GM19099 (cell line): Measurements from ENCODE around the gene RPL23.
A peak's percentile ranks its signal among the peaks of the same experiment; 100 is the strongest.

Experiments
- POLR2A ChIP-seq: IDR thresholded peaks from 3 replicates; pipeline ENCODE4 v1.6.1; 2011; ENCODE audit warnings: low read depth; ENCODE audit not compliant: insufficient read length; ENCODE audit errors: extremely low read depth

The RPL23 gene

GRCh38 chr17:38853292-38854219, at the start of gene RPL23:
RPL23 (minus strand) TSS chr17:38853721; CDS start chr17:38853710, 11 bp downstream.
- TF ChIP-seq POLR2A, result peak; percentile 98

- no peak for TF ChIP-seq POLR2A
Measured at GRCh38 chr17:38900978-38901656, 47.6 kb upstream of the RPL23 start.

- TF ChIP-seq POLR2A, result no peak
Measured at GRCh38 chr17:38899421-38899820, 45.9 kb upstream of the RPL23 start.

GRCh38 chr17:38898812-38899348, 45.4 kb upstream of the RPL23 start:
- no peak for TF ChIP-seq POLR2A

- TF ChIP-seq POLR2A, result no peak
Measured at GRCh38 chr17:38898291-38898679, 44.8 kb upstream of the RPL23 start.

- no peak for TF ChIP-seq POLR2A
Measured at GRCh38 chr17:38897671-38898290, 44.3 kb upstream of the RPL23 start.

GRCh38 chr17:38897176-38897575, 43.7 kb upstream of the RPL23 start:
- TF ChIP-seq POLR2A, result no peak

GRCh38 chr17:38896346-38896954, 42.9 kb upstream of the RPL23 start:
- TF ChIP-seq POLR2A, result no peak

- no peak for TF ChIP-seq POLR2A
Measured at GRCh38 chr17:38894276-38894675, 40.8 kb upstream of the RPL23 start.

GRCh38 chr17:38893607-38894006, 40.1 kb upstream of the RPL23 start:
- TF ChIP-seq POLR2A, result no peak

- TF ChIP-seq POLR2A, result no peak
Measured at GRCh38 chr17:38893113-38893512, 39.6 kb upstream of the RPL23 start.

- TF ChIP-seq POLR2A, result no peak
Measured at GRCh38 chr17:38892620-38893019, 39.1 kb upstream of the RPL23 start.

GRCh38 chr17:38892083-38892482, 38.6 kb upstream of the RPL23 start:
- no peak for TF ChIP-seq POLR2A

GRCh38 chr17:38891441-38891840, 37.9 kb upstream of the RPL23 start:
- TF ChIP-seq POLR2A, result no peak

GRCh38 chr17:38890410-38890746, 36.9 kb upstream of the RPL23 start:
- TF ChIP-seq POLR2A, result no peak
